Fibroblast of the aortic adventitia (primary cell): ENCODE measurements around the gene CYTH3. TPM values are rescaled to one million over a fixed set of nuclear protein-coding genes. Genes with fewer than 3 reads are reported as not detected.

Experiments
- DNase-seq: peaks from one replicate; pipeline ENCODE4 v3.0.0-alpha.2; 2010; ENCODE audit warnings: low read depth
- H3K4me3 ChIP-seq: 2 replicates; pipeline ENCODE4 v1.5.1; 2011; ENCODE audit warnings: low read depth, mild to moderate bottlenecking, control low read depth, low read length, moderate library complexity
- total RNA-seq: library from RNA; depleted of rRNA; stranded (reverse); fragments of >200 nt; gene quantifications from 2 replicates; pipeline ENCODE4 v1.2.3, GENCODE V29; 2012; ENCODE audit warnings: low replicate concordance
- TF ChIP-seq, protein P1 (sequence below): IDR thresholded peaks from 2 replicates; pipeline ENCODE4 v1.5.1; 2011; ENCODE audit warnings: mild to moderate bottlenecking, low read length, control low read depth, inconsistent platforms; ENCODE audit not compliant: insufficient read depth

Gene CYTH3
- total RNA-seq, 1 donor = 27.1 TPM

DNA sequence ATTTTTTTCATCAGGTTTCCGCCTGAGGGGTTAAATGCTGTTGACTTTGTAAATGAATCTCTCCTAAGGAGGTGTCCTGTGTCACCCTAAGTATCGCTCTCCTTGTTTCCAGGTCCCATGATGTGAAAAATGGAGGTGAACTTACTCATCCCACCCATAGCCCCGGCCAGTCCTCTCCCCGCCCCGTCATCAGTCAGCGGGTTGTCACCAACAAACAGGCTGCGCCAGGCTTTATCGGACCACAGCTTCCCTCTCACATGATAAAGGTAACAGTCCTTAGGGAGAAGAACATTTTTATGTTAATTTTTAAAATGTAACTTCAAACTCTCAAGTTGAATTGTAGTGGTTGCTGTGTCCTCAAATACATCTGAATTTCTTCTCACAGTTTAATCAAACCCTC, 124.8 kb downstream of the CYTH3 start:
- TF ChIP-seq, protein P1, sequence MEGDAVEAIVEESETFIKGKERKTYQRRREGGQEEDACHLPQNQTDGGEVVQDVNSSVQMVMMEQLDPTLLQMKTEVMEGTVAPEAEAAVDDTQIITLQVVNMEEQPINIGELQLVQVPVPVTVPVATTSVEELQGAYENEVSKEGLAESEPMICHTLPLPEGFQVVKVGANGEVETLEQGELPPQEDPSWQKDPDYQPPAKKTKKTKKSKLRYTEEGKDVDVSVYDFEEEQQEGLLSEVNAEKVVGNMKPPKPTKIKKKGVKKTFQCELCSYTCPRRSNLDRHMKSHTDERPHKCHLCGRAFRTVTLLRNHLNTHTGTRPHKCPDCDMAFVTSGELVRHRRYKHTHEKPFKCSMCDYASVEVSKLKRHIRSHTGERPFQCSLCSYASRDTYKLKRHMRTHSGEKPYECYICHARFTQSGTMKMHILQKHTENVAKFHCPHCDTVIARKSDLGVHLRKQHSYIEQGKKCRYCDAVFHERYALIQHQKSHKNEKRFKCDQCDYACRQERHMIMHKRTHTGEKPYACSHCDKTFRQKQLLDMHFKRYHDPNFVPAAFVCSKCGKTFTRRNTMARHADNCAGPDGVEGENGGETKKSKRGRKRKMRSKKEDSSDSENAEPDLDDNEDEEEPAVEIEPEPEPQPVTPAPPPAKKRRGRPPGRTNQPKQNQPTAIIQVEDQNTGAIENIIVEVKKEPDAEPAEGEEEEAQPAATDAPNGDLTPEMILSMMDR = no peak
- H3K4me3 ChIP-seq = no peak overlapping the region

DNA sequence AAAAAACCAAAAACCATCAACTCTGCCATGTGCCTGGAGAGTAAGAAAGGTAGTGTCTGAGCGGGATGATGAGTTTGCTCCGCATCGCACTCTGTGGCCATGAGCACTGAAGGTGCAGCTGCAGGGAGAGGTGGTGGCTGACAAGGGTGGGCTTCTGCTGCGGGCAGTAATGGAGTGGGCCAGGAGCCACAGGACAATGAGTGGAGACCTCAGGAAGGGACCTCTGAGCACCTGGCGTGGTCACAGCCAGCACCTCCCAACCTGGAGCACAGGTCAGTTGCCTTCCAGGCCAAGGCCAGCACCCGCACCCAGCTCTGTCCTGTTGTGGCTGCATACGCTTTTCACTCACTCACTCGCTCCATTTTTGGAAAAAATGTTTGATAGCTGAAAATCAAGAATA, 125.8 kb downstream of the CYTH3 start:
- TF ChIP-seq, protein P1 = no peak
- DNase-seq = no peak
- H3K4me3 ChIP-seq = no peak overlapping the region

More for the DNA sequence above, 124.8 kb downstream of the CYTH3 start:
- DNase-seq = no peak

DNA sequence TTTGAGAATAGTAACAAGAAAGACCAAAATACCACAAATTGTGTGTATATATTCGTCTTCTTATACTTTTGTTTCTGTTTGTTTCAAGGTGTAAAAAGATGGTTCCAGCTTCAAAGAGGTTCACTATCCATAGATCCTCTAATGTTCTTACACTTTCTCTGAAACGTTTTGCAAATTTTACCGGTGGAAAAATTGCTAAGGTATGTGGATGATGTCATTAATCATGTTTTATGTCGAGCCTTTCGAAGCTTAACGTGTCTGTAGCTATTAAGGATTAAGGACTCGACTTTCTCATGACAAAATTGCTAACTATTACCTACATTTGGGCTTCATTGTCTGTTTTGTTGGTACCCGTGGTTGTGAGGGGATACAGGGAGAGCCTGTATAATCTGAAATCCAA, 128.4 kb downstream of the CYTH3 start:
- no peak overlapping the region for H3K4me3 ChIP-seq
- TF ChIP-seq, protein P1 = no peak
- DNase-seq = no peak

DNA sequence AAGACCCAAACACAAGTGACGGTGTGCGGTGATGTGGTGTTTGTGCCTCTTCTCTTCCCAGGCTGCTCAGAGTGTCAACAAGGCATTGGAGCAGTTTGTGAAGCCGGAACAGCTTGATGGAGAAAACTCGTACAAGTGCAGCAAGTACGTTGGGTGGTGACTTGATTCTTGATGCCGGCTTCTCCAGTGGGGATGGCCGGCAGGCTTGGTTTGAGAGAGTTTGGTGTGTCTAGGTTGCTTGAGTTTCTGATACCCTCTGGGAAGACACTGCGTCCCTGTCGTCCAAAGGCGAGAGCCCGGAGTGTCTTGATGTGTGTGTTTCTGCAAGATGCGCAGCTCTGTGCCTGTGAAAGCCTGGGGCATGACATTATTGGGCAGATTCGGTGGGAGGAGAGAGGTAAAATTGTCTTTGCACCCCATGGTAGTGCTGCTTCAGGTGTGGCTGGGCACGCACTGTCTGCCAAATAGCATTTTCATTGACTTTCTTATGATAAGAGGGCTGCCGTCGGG, 129.5 kb downstream of the CYTH3 start:
- DNase-seq = no peak
- TF ChIP-seq, protein P1 = no peak
- no peak overlapping the region for H3K4me3 ChIP-seq

DNA sequence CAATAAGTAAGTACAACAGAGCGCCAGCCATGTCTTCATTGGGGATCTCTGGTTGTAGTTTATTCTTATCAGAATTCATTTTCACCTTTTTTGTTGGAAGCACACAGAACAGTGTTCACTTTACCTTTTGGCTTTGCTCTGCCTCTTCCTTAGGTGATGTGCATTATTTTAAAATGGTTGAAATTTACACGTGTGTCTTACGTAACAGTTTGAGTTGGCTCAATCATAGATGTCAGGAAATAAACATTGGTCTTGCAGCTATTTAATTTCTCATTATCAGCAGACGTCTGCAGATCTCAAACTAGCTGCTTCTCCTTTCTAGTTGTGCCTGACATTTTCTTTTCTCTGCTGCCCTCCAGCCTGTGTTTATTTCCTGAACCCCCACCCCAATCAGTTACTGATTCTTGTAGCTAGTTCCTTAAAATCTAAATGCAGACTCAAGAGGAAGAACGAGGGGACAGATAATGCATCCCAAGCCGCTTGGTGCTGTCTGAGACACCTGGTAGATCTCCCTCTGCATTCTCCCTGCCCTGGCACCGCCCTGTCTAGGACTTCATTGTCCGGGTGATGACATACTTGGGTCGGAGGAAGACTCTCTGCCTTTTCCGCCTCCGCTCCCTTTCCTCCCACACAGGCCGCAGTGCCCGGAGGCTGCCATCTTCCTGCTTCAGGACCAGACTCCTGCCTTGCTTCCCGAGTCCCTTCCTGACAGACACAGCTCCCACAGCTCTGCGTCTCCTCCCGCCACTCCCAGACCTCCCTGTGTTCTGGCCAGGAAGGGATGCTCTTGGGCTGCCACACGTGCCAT, 133.0 kb downstream of the CYTH3 start:
- DNase-seq = no peak
- H3K4me3 ChIP-seq = no peak overlapping the region
- TF ChIP-seq, protein P1 = no peak

DNA sequence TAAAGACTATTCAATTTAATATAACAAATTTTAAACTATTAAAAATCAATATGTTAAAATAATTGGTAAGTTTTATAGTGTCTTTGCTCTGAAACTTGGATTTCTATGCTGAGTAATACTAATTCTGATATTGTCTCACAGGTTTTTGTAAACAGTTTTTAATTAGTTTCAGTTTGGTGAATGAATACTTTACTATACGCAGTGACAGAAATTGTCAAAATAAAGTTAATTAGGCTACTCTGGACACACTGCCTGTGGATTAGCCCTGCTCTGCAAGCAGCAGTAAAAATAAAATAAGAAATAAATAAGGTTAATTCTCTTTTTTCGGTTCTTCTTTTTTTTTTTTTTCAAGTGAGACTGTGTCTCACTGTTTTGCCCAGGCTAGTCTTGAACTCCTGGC, 135.9 kb downstream of the CYTH3 start:
- no peak overlapping the region for H3K4me3 ChIP-seq
- TF ChIP-seq, protein P1 = no peak
- no peak for DNase-seq
